Heart right ventricle (tissue), 16 donors: ENCODE results near the gene UNC5C. TPM values are rescaled to one million over a fixed set of nuclear protein-coding genes. Genes with fewer than 3 reads are reported as not detected.

ENCODE experiments used
- ATAC-seq, 8 donors: fragments of 200-7000 bp; cut with Tn5 transposase; one replicate each; pipeline ENCODE4 v1.9.1; 2020; ENCODE audit warnings: mild to moderate bottlenecking in 8 of 8, moderate library complexity in 8 of 8, moderate number of reproducible peaks in 1 of 8
- DNase-seq, 2 donors: peaks; one replicate each; pipeline ENCODE4 v3.0.0-alpha.2; 2020
- H3K27ac ChIP-seq, 10 donors: fragments of 200-600 bp; sonication (generic) in 2 of 10; one replicate each; pipeline versions ENCODE4 v1.5.0 to v1.8.0; 2020 to 2022; ENCODE audit warnings: mild to moderate bottlenecking in 3 of 10
- H3K27me3 ChIP-seq, 7 donors: fragments of 200-600 bp; one replicate each; pipeline ENCODE4 v1.8.0; 2021 to 2022; ENCODE audit warnings: mild to moderate bottlenecking in 2 of 7
- H3K36me3 ChIP-seq, 9 donors: fragments of 200-600 bp; sonication (generic) in 1 of 9; one replicate each; pipeline versions ENCODE4 v1.5.0 to v1.8.0; 2020 to 2022; ENCODE audit warnings: mild to moderate bottlenecking in 2 of 9
- H3K4me1 ChIP-seq, 9 donors: fragments of 200-600 bp; sonication (generic) in 1 of 9; one replicate each; pipeline versions ENCODE4 v1.5.0 to v1.8.0; 2020 to 2022; ENCODE audit warnings: mild to moderate bottlenecking in 4 of 9
- H3K4me3 ChIP-seq, 10 donors: fragments of 200-600 bp; sonication (generic) in 2 of 10; one replicate each; pipeline versions ENCODE4 v1.5.0 to v1.8.0; 2020 to 2022; ENCODE audit warnings: mild to moderate bottlenecking in 7 of 10, moderate library complexity in 2 of 10
- H3K9me3 ChIP-seq, 11 donors: fragments of 200-600 bp in 10 of 11; sonication (generic) in 2 of 11; one replicate each; pipeline versions ENCODE4 v1.5.0 to v1.8.0; 2013 to 2022; ENCODE audit warnings: mild to moderate bottlenecking in 2 of 11, control low read depth in 1 of 11, moderate library complexity in 1 of 11
- WGBS, 2 donors: extraction: QIAGEN DNeasy Blood & Tissue Kit; methylation state at CpG; one replicate each; pipeline ENCODE4 v1.1.7; 2013; ENCODE audit warnings: inconsistent platforms in 1 of 2; 5-methylcytosine and 5-hydroxymethylcytosine counted together
- intact Hi-C, 10 donors: fragments of 100-400 bp; cut with DNase I; formaldehyde crosslinking; loops; one replicate each; pipeline versions ENCODE4 v1.11.1 to v1.14.2; 2022
- polyA plus RNA-seq, 2 donors: library from polyadenylated mRNA; stranded (reverse); fragments of 200-250 nt; gene quantifications; one replicate each; pipeline ENCODE4 v1.2.3, GENCODE V29; 2013
- total RNA-seq, 10 donors: library from RNA; stranded (reverse); fragmentation: NEBNext Ultra II Directional in 3 of 10; extraction: Animal tissue kit (Norgen Biotek cat#: 25700) in 3 of 10; gene quantifications; one replicate each; pipeline versions ENCODE4 v1.2.1 to v1.2.4, GENCODE V29; 2021 to 2023
- TF ChIP-seq, protein P1 (sequence below), 9 donors: fragments of 200-600 bp; sonication (generic) in 2 of 9; IDR thresholded peaks; one replicate each; pipeline versions ENCODE4 v1.5.0 to v1.8.0; 2021 to 2022; ENCODE audit warnings: antibody characterized with exemption in 9 of 9, mild to moderate bottlenecking in 5 of 9, moderate library complexity in 1 of 9
- donor health status: Arrhythmogenic right ventricular cardiomyopathy.
- donor health status: ischemic (EF 13 %, LVEDD 7.1; RV severe dilation, severe dysfunction).
- donor health status: healthy with polysubstance abuse.
- donor health status: DM: no; HTN: yes; CAD: no.
- donor health status: DM: no; HTN: no; CAD: no.
- donor health status: ischemic (EF 25% LVEDD 6.9; RV normal size, moderate dysfunction).
- donor health status: ischemic (EF 25% LVEDD 5.7; RV mildly dilated, moderate dysfunction).
- donor health status: healthy.
- donor health status: DM: yes; HTN: yes; CAD: no.
- donor health status: Ischemic cardiomyopathy.
- donor health status: ischemic (EF 35%, LVEDD 5.7; RV mildly dilated, moderate dysfunction).
- donor health status: nonischemic (EF 11% LVEDD 7.7; RV severe dilation, severe dysfunction).
- donor health status: DM: yes; HTN: yes; CAD: no.
- donor health status: PGD.
- donor health status: ischemic (EF 29% LVEDD 5.4; RV normal size, mild dysfunction).
- donor health status: nonischemic (EF 23%, LVEDD 6.1; RV moderate dilation, normal function).

Gene UNC5C
- total and polyA plus RNA-seq, 12 donors = 0.44 to 3.2 (median 1.5) TPM

DNA sequence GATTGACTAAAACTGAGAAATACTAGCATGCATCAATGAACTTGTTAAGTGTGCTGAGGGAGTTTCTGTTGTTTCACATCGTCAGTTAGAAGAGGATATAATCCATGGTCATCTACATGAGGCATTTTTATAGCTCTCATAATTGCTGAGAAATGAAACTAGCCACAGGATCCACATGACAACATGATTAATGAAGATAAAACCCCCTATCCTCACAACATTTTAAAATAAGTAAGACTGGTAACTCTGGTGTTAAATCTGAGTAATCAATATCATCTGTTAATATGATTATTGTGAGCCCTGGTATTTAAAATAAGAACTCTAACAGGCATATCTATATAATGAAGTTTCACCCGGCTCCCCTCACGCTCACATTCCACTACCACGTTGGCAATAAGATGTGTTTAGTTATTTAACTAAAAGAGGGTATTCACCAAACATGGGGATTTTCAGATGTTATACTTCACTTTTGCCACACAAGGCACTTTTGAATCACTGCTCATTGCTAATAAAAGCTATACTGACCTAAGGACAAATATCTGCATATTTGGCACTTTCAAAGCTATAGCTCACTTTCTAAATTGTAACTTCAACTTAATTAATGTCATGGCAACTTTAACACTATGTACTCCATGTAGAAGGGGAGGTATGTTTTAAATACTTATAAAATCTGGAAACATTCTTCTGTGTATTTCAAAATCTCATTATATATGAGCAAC is 6.7 kb downstream of the UNC5C start:
- no peak for ATAC-seq
- WGBS, 2 donors = 44 to 52% methylated on average over 4 of the region's 4 CpGs
- Histone ChIP-seq H3K4me3 (peak overlapping the region in 5 of 10 donors; percentile 0 to 29 (median 21)), H3K27me3 (peaks cover 0 to 16% (median 9%) of the 10 kb centered on the region in 7 donors), H3K27ac (peak overlapping the region in 8 of 10 donors; percentile 7 to 87 (median 62)), H3K4me1 (peaks cover 0 to 4% (median 0%) of the 10 kb centered on the region in 9 donors), H3K36me3 (no peaks in the 10 kb centered on the region), H3K9me3 (no peaks in the 10 kb centered on the region)
- no peak for DNase-seq
- TF ChIP-seq, protein P1, sequence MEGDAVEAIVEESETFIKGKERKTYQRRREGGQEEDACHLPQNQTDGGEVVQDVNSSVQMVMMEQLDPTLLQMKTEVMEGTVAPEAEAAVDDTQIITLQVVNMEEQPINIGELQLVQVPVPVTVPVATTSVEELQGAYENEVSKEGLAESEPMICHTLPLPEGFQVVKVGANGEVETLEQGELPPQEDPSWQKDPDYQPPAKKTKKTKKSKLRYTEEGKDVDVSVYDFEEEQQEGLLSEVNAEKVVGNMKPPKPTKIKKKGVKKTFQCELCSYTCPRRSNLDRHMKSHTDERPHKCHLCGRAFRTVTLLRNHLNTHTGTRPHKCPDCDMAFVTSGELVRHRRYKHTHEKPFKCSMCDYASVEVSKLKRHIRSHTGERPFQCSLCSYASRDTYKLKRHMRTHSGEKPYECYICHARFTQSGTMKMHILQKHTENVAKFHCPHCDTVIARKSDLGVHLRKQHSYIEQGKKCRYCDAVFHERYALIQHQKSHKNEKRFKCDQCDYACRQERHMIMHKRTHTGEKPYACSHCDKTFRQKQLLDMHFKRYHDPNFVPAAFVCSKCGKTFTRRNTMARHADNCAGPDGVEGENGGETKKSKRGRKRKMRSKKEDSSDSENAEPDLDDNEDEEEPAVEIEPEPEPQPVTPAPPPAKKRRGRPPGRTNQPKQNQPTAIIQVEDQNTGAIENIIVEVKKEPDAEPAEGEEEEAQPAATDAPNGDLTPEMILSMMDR (IDR thresholded peaks at IDR 0.05) = no peak
- intact Hi-C loops = loop anchor here in 3 of 10 donors (2.0 to 10.0 kb wide), 2 partner anchors 21 to 377 kb away; no protein-coding TSS in a partner anchor

DNA sequence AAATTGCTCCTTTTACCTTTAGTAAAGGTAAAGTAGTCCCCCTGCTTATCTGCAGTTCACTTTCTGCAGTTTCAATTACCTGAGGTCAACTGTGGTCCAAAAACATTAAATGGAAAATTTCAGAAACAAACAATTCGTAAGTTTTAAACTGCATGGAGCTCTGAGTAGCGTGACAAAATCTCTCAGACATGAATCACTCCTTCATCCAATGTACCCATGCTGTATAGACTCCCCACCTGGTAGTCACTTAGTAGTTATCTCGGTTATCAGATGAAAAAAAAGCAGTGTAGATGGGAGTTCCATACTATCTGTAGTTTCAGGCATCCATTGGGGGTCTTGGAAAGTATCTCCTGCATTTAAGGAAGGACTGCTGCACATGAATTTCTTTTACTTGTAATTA is 7.7 kb downstream of the UNC5C start:
- Histone ChIP-seq H3K27me3 (peaks cover 0 to 6% (median 3%) of the 10 kb centered on the region in 7 donors), H3K36me3 (no peaks in the 10 kb centered on the region), H3K4me3 (peak overlapping the region in 3 of 10 donors; percentile 21 to 29 (median 25)), H3K4me1 (peaks cover 0 to 4% (median 0%) of the 10 kb centered on the region in 9 donors), H3K9me3 (no peaks in the 10 kb centered on the region), H3K27ac (peak overlapping the region in 6 of 10 donors; percentile 54 to 87 (median 65))
- DNase-seq (no peak), ATAC-seq (no peak)
- TF ChIP-seq, protein P1 (IDR thresholded peaks at IDR 0.05) = no peak
- WGBS, 2 donors = 76 to 87% methylated on average over 3 of the region's 3 CpGs
- intact Hi-C loops = loop anchor here in 2 of 10 donors (10.0 kb wide), 1 partner anchor 376 kb away; no protein-coding TSS in a partner anchor

DNA sequence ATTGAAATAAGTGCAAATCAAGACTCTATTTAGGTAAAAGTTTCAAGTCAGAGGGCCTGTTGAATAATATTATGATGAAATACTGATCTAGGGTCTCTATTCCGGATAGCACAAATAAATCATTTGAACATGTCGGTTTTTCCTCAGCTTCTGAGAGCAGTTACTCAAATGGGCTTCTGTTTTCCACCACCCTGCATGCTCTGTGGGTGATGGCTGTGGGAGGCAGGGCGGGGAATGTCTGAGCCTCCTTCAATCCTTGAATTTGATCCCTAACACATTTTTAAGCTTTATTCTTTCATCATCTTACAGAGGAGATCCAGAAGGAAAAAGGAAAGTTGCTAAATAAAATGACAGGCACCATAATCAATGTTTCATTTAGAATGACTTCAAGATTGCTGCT is 8.5 kb downstream of the UNC5C start:
- peak overlapping the region in 3 of 10 donors; percentile 13 to 21 (median 20) for H3K4me3 ChIP-seq
- H3K9me3 ChIP-seq = no peaks in the 10 kb centered on the region
- H3K4me1 ChIP-seq = peaks cover 0 to 4% (median 0%) of the 10 kb centered on the region in 9 donors
- H3K27ac ChIP-seq = peak overlapping the region in 9 of 10 donors; percentile 7 to 87 (median 60)
- 41 to 50% methylated on average over 3 of the region's 3 CpGs for WGBS, 2 donors
- H3K36me3 ChIP-seq = no peaks in the 10 kb centered on the region
- TF ChIP-seq, protein P1 (IDR thresholded peaks at IDR 0.05) = no peak
- intact Hi-C loops = loop anchor here in 2 of 10 donors (10.0 kb wide), 1 partner anchor 375 kb away; no protein-coding TSS in a partner anchor
- peak in 4 of 8 donors; percentile 34 to 47 (median 42) for ATAC-seq
- no peak for DNase-seq
- peaks cover 0 to 2% (median 0%) of the 10 kb centered on the region in 7 donors for H3K27me3 ChIP-seq

DNA sequence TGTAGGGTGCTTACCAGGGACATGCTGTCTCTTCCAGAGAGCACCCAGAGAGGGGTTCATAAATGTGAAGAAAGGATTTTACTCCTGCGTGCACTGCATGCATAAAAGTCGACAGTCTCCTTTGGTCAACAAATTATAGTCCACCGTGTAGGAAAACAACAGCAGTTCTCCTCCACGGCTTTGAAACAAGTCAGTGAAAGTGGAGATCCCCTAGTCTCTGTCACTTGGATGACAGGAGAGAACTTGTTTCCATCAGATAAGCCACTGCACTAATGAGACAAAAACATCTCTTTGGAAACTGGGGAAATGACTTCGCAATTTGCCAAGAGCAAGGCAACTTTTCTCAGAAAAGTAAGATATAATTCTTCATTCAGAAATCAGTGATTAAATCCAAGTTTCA is 9.7 kb downstream of the UNC5C start:
- Histone ChIP-seq H3K4me3 (peak overlapping the region in 3 of 10 donors; percentile 11 to 13 (median 12)), H3K27ac (peak overlapping the region in 9 of 10 donors; percentile 1 to 87 (median 60)), H3K27me3 (peaks cover 0 to 2% (median 0%) of the 10 kb centered on the region in 7 donors), H3K36me3 (no peaks in the 10 kb centered on the region), H3K4me1 (peaks cover 0 to 2% (median 0%) of the 10 kb centered on the region in 9 donors), H3K9me3 (no peaks in the 10 kb centered on the region)
- DNase-seq (no peak), ATAC-seq (peak in 1 of 8 donors; percentile 47)
- TF ChIP-seq, protein P1 (IDR thresholded peaks at IDR 0.05) = no peak
- intact Hi-C loops = no loop called here
- WGBS, 2 donors = 48 to 61% methylated on average over 5 of the region's 5 CpGs
